Coronary artery (tissue), 2 donors: Measurements from ENCODE around the gene SDE2.

ENCODE experiments used
- DNase-seq: peaks from one replicate; pipeline ENCODE4 v3.0.0-alpha.2; 2017; ENCODE audit warnings: low spot score
- H3K27ac ChIP-seq, 2 donors: fragments of 200-600 bp; sonication (generic); one replicate each; pipeline ENCODE4 v1.5.1; 2016 to 2019
- H3K4me3 ChIP-seq: fragments of 200-600 bp; sonication (generic); 2 replicates; pipeline ENCODE4 v1.5.1; 2016; ENCODE audit warnings: mild to moderate bottlenecking, moderate library complexity
- CTCF ChIP-seq: fragments of 200-600 bp; sonication (generic); IDR thresholded peaks from one replicate; pipeline ENCODE4 v1.5.1; 2019; ENCODE audit warnings: antibody characterized with exemption

The SDE2 gene

GRCh38 chr1:225934711-225935110 lies 64.4 kb downstream of the SDE2 start:
- Histone ChIP-seq H3K4me3 (no peak overlapping the region), H3K27ac (no peak overlapping the region)
- TF ChIP-seq CTCF = no peak
- no peak for DNase-seq

GRCh38 chr1:225933072-225933471 lies 66.1 kb downstream of the SDE2 start:
- no peak overlapping the region for H3K27ac ChIP-seq
- no peak for DNase-seq
- TF ChIP-seq CTCF = no peak
- H3K4me3 ChIP-seq = no peak overlapping the region
